Cortex of kidney (tissue), 1 donor: ENCODE measurements around the gene MASP2.

Experiments used
- DNase-seq: peaks from one replicate; lab custom pipeline; 2025; lab: John Stamatoyannopoulos, UW

The MASP2 gene

DNA sequence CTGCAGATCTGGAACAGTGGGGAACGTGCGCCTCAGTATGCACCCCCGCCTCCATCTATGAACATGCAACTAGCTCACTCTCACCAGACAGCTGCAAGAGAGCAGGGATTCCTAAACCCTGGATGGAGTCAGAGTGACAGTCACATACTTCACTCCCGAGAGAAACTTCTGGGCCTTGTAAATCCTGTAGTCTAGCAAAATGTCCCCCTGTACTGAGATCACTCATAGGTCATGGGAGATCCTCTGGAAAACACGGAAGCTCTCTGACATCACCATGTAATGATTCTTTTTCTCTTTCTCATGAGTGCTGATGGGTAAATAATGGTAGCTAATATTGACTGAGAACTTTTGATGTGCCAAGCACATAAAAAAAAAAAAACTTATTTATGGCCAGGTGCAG is 57.9 kb downstream of the MASP2 start:
- no peak for DNase-seq

DNA sequence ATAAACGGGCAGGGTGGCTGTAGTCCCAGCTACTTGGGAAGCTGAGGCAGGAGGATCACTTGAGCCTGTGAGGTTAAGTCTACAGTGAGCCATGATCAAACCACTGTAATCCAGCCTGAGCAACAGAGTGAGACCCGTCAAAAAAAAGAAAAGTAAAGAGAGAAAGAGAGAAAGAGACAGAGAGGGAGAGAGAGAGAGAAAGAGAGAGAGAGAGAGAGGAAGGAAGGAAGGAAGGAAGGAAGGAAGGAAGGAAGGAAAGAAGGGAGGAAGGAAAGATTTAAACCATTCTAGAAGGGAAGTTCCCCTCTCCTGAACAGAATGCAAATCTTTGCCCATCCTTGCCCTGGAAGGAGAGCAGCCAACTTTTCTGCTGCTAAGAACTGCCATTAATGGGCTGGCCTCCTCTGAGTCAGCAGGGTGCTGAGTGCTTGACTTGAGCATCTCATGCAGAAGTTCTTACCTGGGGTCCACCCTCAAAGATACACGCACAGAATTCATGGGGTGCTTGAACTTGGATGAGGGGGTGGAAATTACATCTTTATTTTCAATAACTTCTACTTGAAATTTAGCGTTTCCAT is 59.1 kb downstream of the MASP2 start:
- no peak for DNase-seq

GRCh38 chr1:10986525-10986890 is 60.5 kb downstream of the MASP2 start:
- DNase-seq: no peak

DNA sequence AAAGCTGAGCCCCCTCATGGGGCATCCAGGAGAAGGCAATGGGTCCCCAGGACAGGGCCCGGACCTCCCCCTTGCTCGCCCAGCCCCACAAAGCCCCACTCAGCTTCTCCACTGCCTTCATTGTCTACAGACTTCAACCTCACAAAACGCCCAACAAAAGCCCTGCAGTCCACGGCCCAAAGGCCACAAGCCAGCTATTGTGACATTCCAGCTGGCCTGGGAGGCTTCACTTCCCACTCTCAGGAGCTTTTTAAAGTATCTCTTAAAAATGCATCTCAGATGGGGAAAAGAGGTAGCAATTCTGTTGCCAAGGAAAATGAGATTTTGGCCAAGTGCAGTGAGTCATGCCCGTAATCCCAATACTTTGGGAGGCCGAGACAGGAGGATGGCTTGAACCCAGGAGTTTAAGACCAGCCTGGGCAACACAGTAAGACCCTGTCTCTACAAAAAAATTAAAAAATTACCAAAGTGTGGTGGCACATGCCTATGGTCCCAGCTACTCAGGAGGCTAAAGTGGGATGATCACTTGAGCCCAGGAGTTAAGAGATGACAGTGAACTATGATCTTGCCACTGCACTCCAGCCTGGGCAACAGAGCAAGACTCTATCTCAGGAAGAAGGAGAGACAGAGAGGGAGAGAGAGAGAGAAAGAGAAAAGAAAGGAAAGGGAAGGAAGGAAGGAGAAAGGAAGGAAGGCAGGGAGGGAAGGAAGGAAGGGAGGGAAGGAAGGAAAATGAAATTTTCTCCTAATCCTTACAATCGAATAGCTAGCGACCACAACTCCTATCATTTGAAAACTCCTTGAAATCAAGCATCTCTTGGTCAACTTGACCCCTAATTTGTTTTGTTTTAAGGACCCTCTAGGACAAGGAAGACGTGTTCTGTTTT is 66.0 kb downstream of the MASP2 start:
- no peak for DNase-seq

- no peak for DNase-seq
Measured at GRCh38 chr1:10980094-10980577, 66.9 kb downstream of the MASP2 start.

GRCh38 chr1:10979483-10979920 is 67.5 kb downstream of the MASP2 start:
- no peak for DNase-seq

DNA sequence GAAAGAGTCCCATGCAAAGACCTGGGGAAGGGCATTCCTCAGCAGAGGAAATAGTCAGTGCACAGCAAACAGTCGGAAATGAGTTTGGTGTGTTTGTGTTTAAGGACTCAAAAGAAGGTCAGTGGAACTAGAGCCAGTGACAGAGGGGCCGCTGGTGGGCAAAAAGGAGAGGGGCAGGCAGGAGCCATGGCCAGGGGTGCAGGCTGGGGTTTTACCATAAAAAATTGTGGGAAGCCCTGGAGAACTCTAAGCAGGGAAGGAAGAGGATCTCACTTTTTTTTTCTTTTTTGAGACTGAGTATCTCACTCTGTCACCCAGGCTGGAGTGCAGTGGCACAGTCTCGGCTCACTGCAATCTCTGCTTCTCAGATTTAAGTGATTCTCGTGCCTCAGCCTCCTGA is 68.3 kb downstream of the MASP2 start:
- DNase-seq: no peak
